GM20000 (cell line): ENCODE results near the gene UGT1A3.

Experiments used
- DNase-seq: peaks from one replicate; pipeline ENCODE4 v3.0.0; 2012; ENCODE audit warnings: low spot score
- CTCF ChIP-seq: IDR thresholded peaks from 2 replicates; pipeline ENCODE4 v1.5.1; 2012; ENCODE audit warnings: mild to moderate bottlenecking, control low read depth; ENCODE audit errors: extremely low read depth, missing control alignments

Gene UGT1A3

DNA sequence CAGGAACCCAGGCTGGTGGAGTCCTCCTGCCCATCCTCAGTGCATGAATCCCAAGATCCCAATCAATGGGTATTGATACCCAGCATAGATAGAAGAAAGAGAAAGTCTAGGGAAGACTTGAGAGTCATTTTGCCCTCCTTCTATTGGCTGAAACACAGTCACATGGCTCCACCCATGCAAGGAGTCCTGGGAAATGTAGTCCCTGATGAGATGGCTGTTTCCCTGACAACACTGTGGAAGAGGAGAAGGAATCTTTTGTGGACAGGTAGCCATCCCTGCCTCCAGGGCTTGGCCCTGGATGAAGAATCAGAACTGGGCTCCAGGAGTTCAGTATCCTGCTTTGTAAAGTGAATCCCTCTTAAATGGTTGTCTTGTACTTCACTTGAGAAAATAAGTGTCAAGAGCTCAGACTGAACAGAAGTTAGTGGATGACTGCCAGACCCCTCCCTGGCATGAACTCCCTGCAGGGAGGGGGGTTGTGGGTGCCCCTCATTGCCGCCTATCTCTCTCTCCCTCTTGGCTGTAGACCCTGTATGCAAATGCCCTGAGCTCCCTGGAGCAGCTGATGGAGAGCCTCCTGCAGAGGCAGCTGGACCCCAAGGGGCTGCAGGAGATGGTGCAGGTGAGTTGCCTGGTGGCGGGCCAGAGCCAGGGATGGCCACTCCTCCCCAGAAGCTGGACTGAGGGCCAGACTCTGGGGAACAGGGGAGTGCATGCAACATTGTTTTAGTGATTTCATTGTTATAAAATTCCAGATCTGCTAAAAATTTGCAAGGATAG lies 85.4 kb downstream of the UGT1A3 start:
- no peak for DNase-seq
- no peak for TF ChIP-seq CTCF

- TF ChIP-seq CTCF = no peak
- no peak for DNase-seq
Observed at GRCh38 chr2:233815861-233816260, 87.0 kb downstream of the UGT1A3 start.

GRCh38 chr2:233816334-233816733 lies 87.5 kb downstream of the UGT1A3 start:
- no peak for DNase-seq

GRCh38 chr2:233816771-233817170 lies 87.9 kb downstream of the UGT1A3 start:
- DNase-seq = no peak
- no peak for TF ChIP-seq CTCF

More at GRCh38 chr2:233816334-233816733, 87.5 kb downstream of the UGT1A3 start:
- TF ChIP-seq CTCF = no peak

- TF ChIP-seq CTCF = no peak
Observed at GRCh38 chr2:233817361-233817911, 88.6 kb downstream of the UGT1A3 start.

DNA sequence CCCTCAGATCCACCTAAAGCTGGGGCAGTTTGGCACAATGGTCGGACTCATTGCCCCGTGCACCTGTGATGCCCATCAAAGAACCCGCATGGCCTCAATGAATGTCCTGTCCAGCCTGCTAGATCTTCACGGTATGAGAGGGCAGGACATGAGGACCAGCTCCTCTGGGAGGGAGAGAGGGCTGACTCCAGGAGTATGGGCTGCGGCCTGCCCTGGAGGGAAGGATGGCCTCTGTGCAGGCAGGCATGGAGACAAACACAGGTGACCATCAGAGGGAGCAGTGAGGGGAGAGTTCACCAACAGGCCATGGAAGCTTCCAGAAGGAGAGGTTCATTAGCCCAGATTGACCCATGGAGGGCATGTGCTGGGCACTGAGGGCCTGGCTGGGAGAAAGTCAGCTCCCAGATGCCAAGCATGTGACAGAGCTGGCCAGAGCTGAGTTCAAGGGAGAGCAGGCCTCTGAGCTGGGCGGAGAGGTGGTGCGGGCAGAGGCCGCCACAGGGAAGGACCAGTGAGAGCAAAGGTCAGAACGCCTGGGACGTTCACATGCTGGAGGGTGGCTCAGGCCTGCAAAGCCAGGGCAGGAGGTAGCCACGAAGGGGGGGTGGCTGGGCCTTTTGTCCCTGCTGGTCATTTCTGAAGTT lies 89.3 kb downstream of the UGT1A3 start:
- DNase-seq = no peak
- no peak for TF ChIP-seq CTCF

More at GRCh38 chr2:233817361-233817911, 88.6 kb downstream of the UGT1A3 start:
- DNase-seq = no peak
